Hair follicle dermal papilla cell (primary cell): ENCODE results near the gene RSAD1. TPM values are rescaled to one million over a fixed set of nuclear protein-coding genes. Genes with fewer than 3 reads are reported as not detected.

Experiments
- total RNA-seq: library from RNA; depleted of rRNA; stranded (reverse); fragments of >200 nt; gene quantifications from 2 replicates; pipeline ENCODE4 v1.2.3, GENCODE V29; 2012

RSAD1 gene
- total RNA-seq = 22.4 and 25.3 TPM in 2 replicates

GRCh38 chr17:50478391-50479381 is at the start of gene RSAD1:
TSS of gene RSAD1 (plus strand) at chr17:50478860. CDS start at chr17:50478885, 25 bp downstream.

GRCh38 chr17:50468304-50469207 is 10.1 kb upstream of the RSAD1 start, which contains the start of gene CHAD:
TSS of gene CHAD (minus strand) at chr17:50468880. CDS start at chr17:50468813, 67 bp downstream.

GRCh38 chr17:50507871-50508572 is 29.4 kb downstream of the RSAD1 start, which contains the start of gene MYCBPAP:
TSS of gene MYCBPAP (plus strand) at chr17:50508439. CDS start at chr17:50508675, 236 bp downstream.

DNA sequence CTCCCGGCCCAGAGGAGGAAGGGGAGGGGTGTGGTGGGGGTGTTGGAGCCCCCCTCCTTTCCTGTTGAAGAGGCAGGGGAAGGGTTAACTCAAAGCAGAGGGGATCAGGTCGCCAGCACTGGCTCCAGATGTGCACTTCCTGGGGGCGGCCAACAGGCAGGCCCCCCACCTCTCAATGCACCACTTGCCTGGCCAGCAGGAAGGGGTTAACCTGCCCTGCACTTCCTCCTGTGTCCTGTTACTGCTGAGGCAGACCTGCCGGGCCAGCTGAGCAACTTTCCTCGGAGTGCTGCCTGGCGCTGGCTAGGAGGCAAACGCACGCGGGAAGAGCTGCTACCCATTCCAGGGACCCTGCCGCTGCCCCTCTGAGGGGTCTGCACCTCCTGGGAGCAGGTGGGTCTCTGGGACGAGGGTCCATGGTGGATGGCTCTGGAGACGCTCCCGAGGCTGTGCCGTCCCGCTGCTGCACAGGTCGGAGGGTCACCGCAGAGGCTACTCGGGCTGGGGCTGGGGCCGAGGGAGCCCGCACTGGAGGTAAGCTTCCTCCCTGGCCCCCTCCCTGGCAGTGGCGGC is 53.9 kb downstream of the RSAD1 start, which contains the start of gene EPN3:
Gene EPN3 (plus strand): TSS at position 284 of the 573 bp plus-strand sequence. CDS start 3,822 bp downstream, outside the sequence.

Other genes with a start within 250 kb of the RSAD1 start
- gene TMEM92, start 204.4 kb upstream of the RSAD1 start, total RNA-seq = not detected in 2 replicates
- gene XYLT2, start 132.7 kb upstream of the RSAD1 start, total RNA-seq = 53.1 and 59.3 TPM in 2 replicates
- 46.6 and 58.8 TPM in 2 replicates for gene MRPL27, start 105.7 kb upstream of the RSAD1 start, total RNA-seq
- 0.32 and 0.85 TPM in 2 replicates for gene EME1, start 105.6 kb upstream of the RSAD1 start, total RNA-seq
- gene LRRC59, start 81.3 kb upstream of the RSAD1 start, total RNA-seq = 154 and 158 TPM in 2 replicates
- 17.5 and 27.4 TPM in 2 replicates for gene ACSF2, start 52.6 kb upstream of the RSAD1 start, total RNA-seq
- gene CHAD, start 10.0 kb upstream of the RSAD1 start, total RNA-seq = not detected in 2 replicates
- 0.97 and 1.1 TPM in 2 replicates for gene MYCBPAP, start 29.6 kb downstream of the RSAD1 start, total RNA-seq
- gene EPN3, start 53.9 kb downstream of the RSAD1 start, total RNA-seq = not detected in 2 replicates
- gene SPATA20, start 68.3 kb downstream of the RSAD1 start, total RNA-seq = 82.5 and 155 TPM in 2 replicates
- gene CACNA1G, start 81.9 kb downstream of the RSAD1 start, total RNA-seq = 0.97 and 2.9 TPM in 2 replicates
- 20.9 and 24.8 TPM in 2 replicates for gene ABCC3, start 156.0 kb downstream of the RSAD1 start, total RNA-seq
- 48.1 and 50.8 TPM in 2 replicates for gene ANKRD40, start 229.1 kb downstream of the RSAD1 start, total RNA-seq
- 15.8 and 22.2 TPM in 2 replicates for gene LUC7L3, start 240.7 kb downstream of the RSAD1 start, total RNA-seq